ENCODE measurements around the gene ATXN7L1.
"Not testable (repeated sequence)": the region's sequence is repeated elsewhere in the genome, so short reads cannot be mapped to it uniquely, and the experiment has no call there.

ATXN7L1 gene

GRCh38 chr7:105734233-105734632, 142.2 kb downstream of the ATXN7L1 start:
- no peak for DNase-seq

- no peak for DNase-seq
Observed at GRCh38 chr7:105731042-105731441, 145.4 kb downstream of the ATXN7L1 start.

GRCh38 chr7:105728028-105728427, 148.4 kb downstream of the ATXN7L1 start:
- DNase-seq, result no peak

DNA sequence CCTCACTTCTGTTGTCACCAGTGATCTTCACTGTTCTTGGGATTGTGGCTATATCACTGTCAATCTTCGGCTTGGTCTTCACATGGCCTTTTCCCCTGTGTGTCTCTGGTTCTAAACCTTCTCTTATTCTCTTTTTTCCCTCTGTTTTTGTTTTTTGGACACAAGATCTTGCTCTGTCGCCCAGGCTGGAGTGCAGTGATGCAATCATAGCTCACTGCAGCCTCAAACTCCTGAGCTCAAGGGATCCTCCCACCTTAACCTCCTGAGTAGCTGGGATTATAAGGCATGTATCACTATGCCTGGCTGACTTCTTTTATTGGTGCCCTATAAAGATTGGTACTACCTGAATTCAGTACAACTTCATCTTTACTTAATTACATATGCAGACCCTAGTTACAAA, 151.7 kb downstream of the ATXN7L1 start:
- no peak for DNase-seq

GRCh38 chr7:105723572-105723971, 152.8 kb downstream of the ATXN7L1 start:
- no peak for DNase-seq

- no peak for DNase-seq
Observed at GRCh38 chr7:105721571-105722104, 154.8 kb downstream of the ATXN7L1 start.

- no peak for DNase-seq
Observed at GRCh38 chr7:105719919-105720318, 156.5 kb downstream of the ATXN7L1 start.

- no peak for DNase-seq
Observed at GRCh38 chr7:105719395-105719794, 157.0 kb downstream of the ATXN7L1 start.

DNA sequence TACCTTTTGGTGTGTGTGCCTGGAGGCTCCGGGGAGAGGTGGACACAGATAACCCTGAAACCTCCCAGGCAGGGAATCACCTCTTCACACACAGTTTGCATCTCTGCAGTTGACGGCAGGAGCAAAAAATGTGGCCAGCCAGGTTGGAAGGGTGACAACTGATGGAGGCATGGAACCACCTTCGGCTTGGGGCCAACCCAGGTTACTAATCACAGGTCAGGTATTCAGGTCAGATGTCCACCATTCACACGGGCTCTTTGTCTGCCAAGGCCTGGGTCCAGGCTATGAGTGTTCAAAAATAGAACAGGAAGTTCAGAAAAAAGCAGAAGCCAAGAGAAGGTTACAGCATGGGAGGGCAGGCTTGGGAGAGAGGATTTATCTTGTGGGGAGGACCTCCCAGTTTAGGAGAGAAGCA, 157.9 kb downstream of the ATXN7L1 start:
- DNase-seq, result no peak

DNA sequence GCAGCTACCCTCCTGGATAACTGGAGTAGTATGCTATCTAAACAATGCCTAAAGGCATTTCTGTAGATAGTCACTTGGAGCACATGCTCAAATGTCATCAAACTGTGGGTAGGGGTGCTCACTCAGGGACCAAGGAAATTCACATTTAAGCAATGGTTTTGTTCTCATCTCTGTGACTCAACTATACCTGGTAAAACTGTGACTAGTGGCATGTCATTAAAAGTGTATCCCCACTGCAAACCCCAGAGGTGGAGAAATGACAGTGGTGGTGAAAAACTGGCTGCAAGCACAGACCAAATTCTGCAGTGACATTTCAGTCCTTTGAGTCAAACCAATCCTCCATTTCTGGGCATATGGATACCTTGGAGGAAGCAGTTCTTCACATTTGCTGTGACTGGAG, 160.9 kb downstream of the ATXN7L1 start:
- DNase-seq, result no peak

GRCh38 chr7:105713488-105714465, 162.6 kb downstream of the ATXN7L1 start:
- no peak for DNase-seq

DNA sequence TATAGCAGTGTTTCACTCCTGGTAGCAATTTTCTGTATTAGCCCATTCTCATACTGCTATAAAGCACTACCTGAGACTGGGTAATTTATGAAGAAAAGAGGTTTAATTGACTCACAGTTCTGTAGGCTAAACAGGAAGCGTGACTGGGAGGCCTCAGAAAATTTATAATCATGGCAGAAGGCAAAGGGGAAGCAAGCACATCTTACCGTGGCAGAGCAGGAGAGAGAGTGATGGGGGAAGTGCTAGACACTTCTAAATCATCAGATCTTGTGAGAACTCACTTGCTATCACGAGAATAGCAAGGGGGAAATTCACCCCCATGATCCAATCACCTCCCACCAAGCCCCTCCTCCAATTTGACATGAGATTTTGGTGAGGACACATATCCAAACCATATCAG, 163.5 kb downstream of the ATXN7L1 start:
- DNase-seq, result no peak

GRCh38 chr7:105711726-105712402, 164.5 kb downstream of the ATXN7L1 start:
- no peak for DNase-seq

DNA sequence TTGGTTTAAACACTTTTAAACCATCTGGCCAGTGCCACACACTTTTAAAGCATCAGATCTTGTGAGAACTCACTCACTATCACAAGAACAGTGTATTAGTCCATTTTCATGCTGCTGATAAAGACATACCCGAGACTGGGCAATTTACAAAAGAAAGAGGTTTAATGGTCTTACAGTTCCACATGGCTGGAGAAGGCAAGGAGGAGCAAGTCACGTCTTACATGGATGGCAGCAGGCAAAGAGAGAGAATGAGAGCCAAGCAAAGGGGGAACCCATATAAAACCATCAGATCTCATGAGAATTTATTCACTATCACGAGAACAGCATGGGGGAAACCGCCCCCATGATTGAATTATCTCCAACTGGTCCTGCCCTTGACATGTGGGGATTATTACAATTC, 165.7 kb downstream of the ATXN7L1 start:
- not testable (repeated sequence) for DNase-seq

DNA sequence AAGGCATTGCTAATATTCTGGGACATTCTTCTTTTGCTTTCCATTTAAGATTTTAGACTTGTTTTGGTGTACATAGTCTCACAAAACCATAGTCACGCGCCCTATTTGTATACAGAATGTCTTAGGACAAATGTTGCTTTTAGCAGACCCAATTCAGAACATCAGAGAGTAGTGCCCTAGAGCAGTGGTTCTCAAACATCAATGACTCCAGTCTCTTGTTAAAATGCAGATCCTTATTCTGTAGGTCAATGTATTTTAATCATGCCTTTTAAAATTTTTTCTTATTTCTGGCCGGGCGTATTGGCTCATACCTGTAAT, 167.7 kb downstream of the ATXN7L1 start:
- no peak for DNase-seq

- no peak for DNase-seq
Observed at GRCh38 chr7:105707967-105708762, 168.2 kb downstream of the ATXN7L1 start.

DNA sequence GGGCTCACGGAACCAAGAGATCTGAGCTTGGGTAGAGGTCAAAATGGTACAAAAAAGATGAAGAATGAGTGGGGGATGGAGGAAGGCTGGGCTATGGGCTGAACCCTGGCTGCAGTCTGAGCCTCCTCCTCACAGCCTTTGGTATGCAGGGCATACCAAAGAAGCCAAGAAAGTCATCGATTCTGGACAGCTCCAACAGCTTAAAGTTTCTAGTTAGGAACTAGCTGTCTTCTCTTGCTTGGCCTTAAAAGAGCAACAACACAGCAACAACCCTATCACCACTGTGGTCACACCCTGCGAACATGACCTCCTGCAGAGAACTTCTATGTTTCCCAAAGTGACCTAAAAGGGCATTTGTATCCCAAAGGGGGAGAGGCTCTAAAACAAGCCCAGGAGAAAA, 169.0 kb downstream of the ATXN7L1 start:
- no peak for DNase-seq

DNA sequence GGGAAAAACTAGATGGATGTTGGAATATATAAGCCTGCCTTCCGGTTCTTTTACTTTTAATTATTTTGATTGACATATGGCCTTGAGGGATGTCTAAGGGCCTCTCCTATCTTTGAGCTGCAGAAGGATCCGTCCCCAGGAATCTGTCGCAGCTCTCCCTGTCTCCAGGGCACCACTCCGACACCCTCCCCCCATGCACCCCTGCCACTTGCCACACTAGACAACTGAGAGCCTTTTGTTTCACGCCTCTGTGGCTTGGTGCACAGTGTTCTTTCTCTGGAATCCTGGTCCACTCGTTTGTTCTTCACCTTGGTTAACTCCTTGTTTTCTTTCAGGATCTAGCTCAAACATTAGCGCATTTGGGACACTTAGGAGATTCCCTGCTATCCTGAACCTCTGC, 171.0 kb downstream of the ATXN7L1 start:
- no peak for DNase-seq

- no peak for DNase-seq
Observed at GRCh38 chr7:105703207-105703930, 173.0 kb downstream of the ATXN7L1 start.

DNA sequence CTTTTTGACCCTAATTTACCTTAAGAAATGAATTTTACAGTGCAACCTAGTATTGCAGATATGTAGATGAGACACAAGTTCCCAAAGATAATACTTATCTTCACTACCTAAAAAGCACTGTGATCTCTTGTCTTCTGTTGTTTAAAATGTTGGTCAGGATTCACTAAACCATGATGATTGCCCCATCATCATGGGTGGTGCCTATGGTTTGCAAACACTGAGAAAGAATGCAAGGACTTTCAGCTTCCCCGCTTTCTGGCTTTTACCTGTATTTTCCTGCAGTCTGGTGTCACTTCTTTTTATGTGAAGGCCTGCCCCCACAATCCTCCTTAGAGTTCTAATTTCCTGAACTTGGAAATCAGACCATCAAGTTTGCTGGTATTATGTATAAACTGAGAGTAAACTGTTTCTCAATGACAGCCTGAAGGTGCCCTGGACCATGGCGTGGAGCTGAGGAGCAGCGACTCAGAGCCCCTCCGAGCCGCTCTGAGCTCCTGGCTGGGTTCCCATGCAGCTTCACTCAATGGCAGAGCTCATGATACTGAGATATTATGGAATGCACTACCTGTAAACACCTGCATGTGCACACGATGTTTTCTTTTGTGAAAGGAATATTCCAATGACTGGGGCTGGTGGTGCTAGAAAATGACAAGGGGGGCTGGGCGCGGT, 176.7 kb downstream of the ATXN7L1 start:
- DNase-seq, result no peak

DNA sequence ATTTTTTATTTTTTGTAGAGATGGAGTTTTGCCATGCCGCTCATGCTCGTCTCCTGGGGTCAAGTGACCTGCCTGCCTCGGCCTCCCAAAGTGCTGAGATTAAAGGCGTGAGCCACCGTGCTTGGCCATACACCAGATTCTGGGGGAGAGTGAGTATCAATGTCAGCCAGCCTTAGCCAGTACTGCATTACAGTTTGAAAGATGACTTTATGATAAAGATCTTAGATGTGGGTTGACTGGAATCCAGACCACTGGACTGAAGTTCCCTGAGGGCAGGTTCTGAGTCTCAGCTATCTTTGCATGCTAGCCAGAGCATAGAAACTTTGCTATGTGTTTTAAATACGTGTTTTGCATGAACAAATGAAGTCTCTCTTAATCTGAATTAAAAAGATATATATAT, 177.9 kb downstream of the ATXN7L1 start:
- no peak for DNase-seq

DNA sequence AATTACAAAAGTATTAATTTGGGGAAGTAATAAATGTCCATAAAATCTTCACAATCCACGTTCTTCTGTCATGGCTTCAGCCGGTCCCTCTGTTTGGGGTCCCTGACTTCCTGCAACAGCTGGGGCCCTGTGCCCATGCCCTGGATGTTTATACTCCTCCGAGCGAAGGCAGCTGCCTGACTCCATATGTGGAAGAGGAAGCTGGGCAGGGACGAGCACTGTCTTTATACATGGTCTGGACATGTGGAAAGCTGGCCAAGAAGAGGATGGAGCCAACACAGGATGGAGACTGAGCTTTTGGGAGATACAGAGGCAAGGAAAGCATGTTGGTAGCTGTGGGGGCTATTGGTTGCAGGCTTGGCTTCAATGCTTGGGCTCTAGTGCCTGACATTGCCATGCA, 178.6 kb downstream of the ATXN7L1 start:
- no peak for DNase-seq
